Panc1 (cell line): ENCODE data around the gene PLA2G15. TPM values are rescaled to one million over a fixed set of nuclear protein-coding genes. Genes with fewer than 3 reads are reported as not detected.

Source experiments
- ATAC-seq: fragments of 200-7000 bp; cut with Tn5 transposase; 2 replicates; pipeline ENCODE4 v1.9.1; 2020; ENCODE audit warnings: mild to moderate bottlenecking, moderate library complexity
- BruUV-seq: library from RNA; stranded (reverse); fragments of 400-500 nt; replicated peaks from 2 replicates; lab custom pipeline; 2021; lab: Mats Ljungman, UMichigan
- CTCF ChIA-PET: fragments of 300-600 bp; sonication (Branson Sonifier 250); formaldehyde crosslinking; loops from one replicate; lab custom pipeline; 2022; ENCODE audit warnings: antibody characterized with exemption; lab: Charles Lee
- POLR2A ChIA-PET: fragments of 300-600 bp; sonication (Branson Sonifier 250); formaldehyde crosslinking; loops from one replicate; lab custom pipeline; 2022; ENCODE audit warnings: antibody characterized with exemption; lab: Charles Lee
- DNase-seq: peaks from one replicate; pipeline ENCODE4 v3.0.0-alpha.2; 2010; ENCODE audit warnings: low read depth, low spot score
- H3K27ac ChIP-seq: 2 replicates; pipeline ENCODE4 v1.5.1; 2011; ENCODE audit warnings: mild to moderate bottlenecking, low read length, inconsistent platforms
- H3K27me3 ChIP-seq: fragments of 200-500 bp; sonication (Bioruptor generic); 2 replicates; pipeline ENCODE4 v1.6.0; 2014; ENCODE audit warnings: low read length, inconsistent platforms; ENCODE audit not compliant: control insufficient read depth, insufficient read depth
- H3K36me3 ChIP-seq: fragments of 200-500 bp; sonication (Bioruptor generic); 2 replicates; pipeline ENCODE4 v1.5.1; 2014; ENCODE audit warnings: inconsistent platforms, mild to moderate bottlenecking, low read length, moderate library complexity; ENCODE audit not compliant: control insufficient read depth, insufficient read depth
- H3K4me1 ChIP-seq: 2 replicates; pipeline ENCODE4 v1.5.1; 2011; ENCODE audit warnings: inconsistent platforms, mild to moderate bottlenecking, low read length, moderate library complexity; ENCODE audit not compliant: control insufficient read depth, insufficient read depth
- H3K4me3 ChIP-seq, 2 experiments: 2 replicates each; pipeline ENCODE4 v1.5.1; 2011 to 2012; ENCODE audit warnings: low read depth in 2 of 2, low read length in 2 of 2, mild to moderate bottlenecking in 2 of 2, inconsistent platforms in 1 of 2, moderate library complexity in 1 of 2
- H3K9me3 ChIP-seq: fragments of 200-500 bp; sonication (Bioruptor generic); 2 replicates; pipeline ENCODE4 v1.5.1; 2014; ENCODE audit warnings: low read depth, mild to moderate bottlenecking, inconsistent platforms, low read length, moderate library complexity; ENCODE audit not compliant: control insufficient read depth, insufficient read depth
- POLR2AphosphoS5 ChIP-seq: IDR thresholded peaks from 2 replicates; pipeline ENCODE4 v1.6.1; 2012; ENCODE audit warnings: mild to moderate bottlenecking, low read depth, low read length, moderate library complexity
- SIN3A ChIP-seq: IDR thresholded peaks from 2 replicates; pipeline ENCODE4 v1.6.1; 2012; ENCODE audit warnings: low read depth, mild to moderate bottlenecking, low read length, moderate library complexity, borderline replicate concordance; ENCODE audit not compliant: insufficient read depth
- TCF7L2 ChIP-seq: IDR thresholded peaks from 2 replicates; pipeline ENCODE4 v1.6.1; 2011; ENCODE audit warnings: mild to moderate bottlenecking, low read depth, low read length, inconsistent platforms
- in situ Hi-C: cut with HindIII; loops from 2 replicates; pipeline ENCODE4 v1.10.0; 2016; ENCODE audit warnings: low sequenced_read_pairs, low pct_unique_long_range_greater_than_20kb
- intact Hi-C: fragments of 100-400 bp; cut with micrococcal nuclease; formaldehyde crosslinking; loops from one replicate; pipeline ENCODE4 v1.10.0; 2022; ENCODE audit not compliant: unreplicated experiment
- total RNA-seq: library from RNA; stranded (reverse); gene quantifications from one replicate; pipeline ENCODE4 v1.2.1, GENCODE V29; 2021; ENCODE audit not compliant: unreplicated experiment
- TF ChIP-seq, protein P1 (sequence below), 2 experiments: IDR thresholded peaks; 2 replicates each; pipeline ENCODE4 v1.6.1; 2011 to 2012; ENCODE audit warnings: low read depth in 2 of 2, control low read depth in 1 of 2, low read length in 1 of 2, mild to moderate bottlenecking in 1 of 2, moderate library complexity in 1 of 2; ENCODE audit not compliant: insufficient read depth in 1 of 2
- TF ChIP-seq, protein P2 (sequence below): fragments of 450-650 bp; IDR thresholded peaks from 2 replicates; pipeline ENCODE4 v1.5.1; 2017; ENCODE audit warnings: mild to moderate bottlenecking

The PLA2G15 gene
- total RNA-seq, 1 experiment from 2014 or later, result 14.3 TPM

DNA sequence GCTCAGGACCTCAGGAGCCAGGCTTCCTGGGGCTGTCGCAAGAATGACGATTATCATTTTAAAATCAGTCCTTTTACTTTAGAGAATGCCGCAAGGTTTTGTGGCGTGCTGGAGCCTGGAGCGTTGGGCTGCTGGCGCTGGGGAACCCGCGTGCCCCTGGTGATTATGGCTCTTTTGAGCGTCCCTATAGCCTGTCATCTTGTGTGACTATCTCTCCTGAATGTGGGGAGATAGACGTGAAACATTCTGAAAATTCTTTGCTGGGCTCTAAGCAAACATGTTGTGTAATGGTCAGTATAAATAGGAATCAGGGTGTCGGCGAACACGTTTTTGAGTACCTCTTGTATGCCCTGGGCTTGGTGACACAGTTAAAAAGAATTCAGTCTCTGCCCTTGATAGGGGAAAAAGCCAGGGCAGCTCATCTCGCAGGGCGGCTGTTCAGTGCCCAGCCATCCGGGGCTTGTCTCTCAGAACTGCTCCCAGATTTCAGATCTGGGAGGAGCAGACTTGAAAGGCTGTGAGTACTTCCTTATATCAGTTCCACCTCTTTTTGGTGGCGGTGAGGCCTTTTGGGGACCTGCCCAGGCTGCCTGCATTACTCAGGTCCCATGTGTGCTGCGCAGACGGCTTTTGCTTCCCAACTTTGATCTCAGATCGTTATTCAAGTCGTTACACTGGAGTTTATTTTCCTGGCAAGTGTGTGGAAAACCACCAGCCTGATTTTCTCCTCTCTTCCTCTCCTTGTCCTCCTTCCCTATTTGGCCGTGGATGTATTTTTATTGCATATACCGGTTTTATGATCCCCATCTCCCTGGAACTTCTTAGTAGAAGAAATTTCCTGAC lies 20.1 kb downstream of the PLA2G15 start:
- DNase-seq (no peak), ATAC-seq (peak; percentile 44)
- peak overlapping the region; percentile 84 for H3K27ac ChIP-seq
- ChIA-PET CTCF (interaction anchor here (0.6 kb wide), 1 partner anchor 188 kb away, joined by 5 read pairs; no protein-coding TSS in a partner anchor), POLR2A (no interaction called here)
- TF ChIP-seq TCF7L2 (peak; percentile 86), POLR2AphosphoS5 (no peak)
- H3K9me3 ChIP-seq, result no peaks in the 10 kb centered on the region
- no peaks in the 10 kb centered on the region; the same call in 1 of the 2 replicates for H3K36me3 ChIP-seq
- intact Hi-C loops, result no loop called here
- no peaks in the 10 kb centered on the region for H3K27me3 ChIP-seq
- H3K4me1 ChIP-seq, result peaks cover 17% of the 10 kb centered on the region
- BruUV-seq, result no TSS peak
- in situ Hi-C loops, result no loop called here
- peak overlapping the region; percentile 76 to 83 for H3K4me3 ChIP-seq

DNA sequence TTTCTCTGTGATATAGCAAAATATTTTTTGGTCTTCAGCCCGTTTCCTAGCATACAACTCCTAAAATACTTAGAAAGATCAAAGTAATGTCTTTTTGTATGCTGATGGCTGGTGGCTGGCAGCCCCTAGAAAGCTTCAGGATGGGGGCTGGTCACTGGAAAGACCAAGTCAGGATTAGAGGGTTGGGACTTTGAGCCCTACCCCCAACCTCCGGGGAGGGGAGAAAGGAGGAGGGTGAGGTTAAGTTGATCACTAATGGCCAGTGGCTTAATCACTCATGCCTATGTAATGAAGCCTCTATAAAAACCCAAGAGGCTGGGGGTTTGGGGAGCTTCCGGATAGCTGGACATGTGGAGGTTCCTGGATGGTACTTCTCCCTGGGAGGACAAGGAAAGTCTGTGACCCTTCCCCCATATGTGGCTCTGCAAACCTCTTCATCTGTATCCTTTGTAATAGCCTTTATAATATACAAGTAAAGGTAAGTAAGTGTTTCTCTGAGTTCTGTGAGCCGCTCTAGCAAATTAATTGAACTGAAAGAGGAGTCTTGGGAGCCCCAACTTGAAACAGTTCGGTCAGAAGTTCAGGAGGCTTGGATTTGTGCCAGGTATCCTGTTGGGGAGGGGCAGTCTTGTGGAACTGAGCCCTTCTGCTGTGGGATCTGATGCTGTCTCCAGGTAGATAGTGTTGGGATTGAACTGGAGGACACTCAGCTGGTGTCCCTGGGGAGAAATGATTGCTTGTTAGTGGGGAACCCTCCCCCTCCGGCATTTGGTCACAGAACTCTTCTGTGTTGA lies 22.6 kb downstream of the PLA2G15 start:
- in situ Hi-C loops, result no loop called here
- ATAC-seq (no peak), DNase-seq (no peak)
- Histone ChIP-seq H3K9me3 (no peaks in the 10 kb centered on the region), H3K4me1 (peaks cover 17% of the 10 kb centered on the region), H3K27ac (peak overlapping the region; percentile 41; the same call in 1 of the 2 replicates), H3K4me3 (no peak overlapping the region), H3K27me3 (no peaks in the 10 kb centered on the region), H3K36me3 (no peaks in the 10 kb centered on the region; the same call in 1 of the 2 replicates)
- POLR2A ChIA-PET, result no interaction called here
- TF ChIP-seq, protein P1, sequence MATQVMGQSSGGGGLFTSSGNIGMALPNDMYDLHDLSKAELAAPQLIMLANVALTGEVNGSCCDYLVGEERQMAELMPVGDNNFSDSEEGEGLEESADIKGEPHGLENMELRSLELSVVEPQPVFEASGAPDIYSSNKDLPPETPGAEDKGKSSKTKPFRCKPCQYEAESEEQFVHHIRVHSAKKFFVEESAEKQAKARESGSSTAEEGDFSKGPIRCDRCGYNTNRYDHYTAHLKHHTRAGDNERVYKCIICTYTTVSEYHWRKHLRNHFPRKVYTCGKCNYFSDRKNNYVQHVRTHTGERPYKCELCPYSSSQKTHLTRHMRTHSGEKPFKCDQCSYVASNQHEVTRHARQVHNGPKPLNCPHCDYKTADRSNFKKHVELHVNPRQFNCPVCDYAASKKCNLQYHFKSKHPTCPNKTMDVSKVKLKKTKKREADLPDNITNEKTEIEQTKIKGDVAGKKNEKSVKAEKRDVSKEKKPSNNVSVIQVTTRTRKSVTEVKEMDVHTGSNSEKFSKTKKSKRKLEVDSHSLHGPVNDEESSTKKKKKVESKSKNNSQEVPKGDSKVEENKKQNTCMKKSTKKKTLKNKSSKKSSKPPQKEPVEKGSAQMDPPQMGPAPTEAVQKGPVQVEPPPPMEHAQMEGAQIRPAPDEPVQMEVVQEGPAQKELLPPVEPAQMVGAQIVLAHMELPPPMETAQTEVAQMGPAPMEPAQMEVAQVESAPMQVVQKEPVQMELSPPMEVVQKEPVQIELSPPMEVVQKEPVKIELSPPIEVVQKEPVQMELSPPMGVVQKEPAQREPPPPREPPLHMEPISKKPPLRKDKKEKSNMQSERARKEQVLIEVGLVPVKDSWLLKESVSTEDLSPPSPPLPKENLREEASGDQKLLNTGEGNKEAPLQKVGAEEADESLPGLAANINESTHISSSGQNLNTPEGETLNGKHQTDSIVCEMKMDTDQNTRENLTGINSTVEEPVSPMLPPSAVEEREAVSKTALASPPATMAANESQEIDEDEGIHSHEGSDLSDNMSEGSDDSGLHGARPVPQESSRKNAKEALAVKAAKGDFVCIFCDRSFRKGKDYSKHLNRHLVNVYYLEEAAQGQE (IDR thresholded peaks at IDR 0.05; ENCODE audit: insufficient read depth in 1 of 2, low read depth in 2 of 2, low read length in 1 of 2), result no peak
- TF ChIP-seq SIN3A (no peak), TCF7L2 (no peak), POLR2AphosphoS5 (no peak)
- TF ChIP-seq, protein P2, sequence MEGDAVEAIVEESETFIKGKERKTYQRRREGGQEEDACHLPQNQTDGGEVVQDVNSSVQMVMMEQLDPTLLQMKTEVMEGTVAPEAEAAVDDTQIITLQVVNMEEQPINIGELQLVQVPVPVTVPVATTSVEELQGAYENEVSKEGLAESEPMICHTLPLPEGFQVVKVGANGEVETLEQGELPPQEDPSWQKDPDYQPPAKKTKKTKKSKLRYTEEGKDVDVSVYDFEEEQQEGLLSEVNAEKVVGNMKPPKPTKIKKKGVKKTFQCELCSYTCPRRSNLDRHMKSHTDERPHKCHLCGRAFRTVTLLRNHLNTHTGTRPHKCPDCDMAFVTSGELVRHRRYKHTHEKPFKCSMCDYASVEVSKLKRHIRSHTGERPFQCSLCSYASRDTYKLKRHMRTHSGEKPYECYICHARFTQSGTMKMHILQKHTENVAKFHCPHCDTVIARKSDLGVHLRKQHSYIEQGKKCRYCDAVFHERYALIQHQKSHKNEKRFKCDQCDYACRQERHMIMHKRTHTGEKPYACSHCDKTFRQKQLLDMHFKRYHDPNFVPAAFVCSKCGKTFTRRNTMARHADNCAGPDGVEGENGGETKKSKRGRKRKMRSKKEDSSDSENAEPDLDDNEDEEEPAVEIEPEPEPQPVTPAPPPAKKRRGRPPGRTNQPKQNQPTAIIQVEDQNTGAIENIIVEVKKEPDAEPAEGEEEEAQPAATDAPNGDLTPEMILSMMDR, result no peak
- CTCF ChIA-PET, result no interaction called here
- intact Hi-C loops, result no loop called here
- BruUV-seq, result TSS peak; percentile 20
